HCT116 (cell line): ENCODE data around the gene RANBP3L.

Experiments
- MAX ChIP-seq: IDR thresholded peaks from 2 replicates; pipeline ENCODE4 v1.6.1; 2012
- TCF7L2 ChIP-seq: IDR thresholded peaks from 2 replicates; pipeline ENCODE4 v1.7.0; 2011; ENCODE audit warnings: borderline replicate concordance, inconsistent platforms; ENCODE audit not compliant: insufficient read depth, insufficient read length; ENCODE audit errors: extremely low read depth

DNA sequence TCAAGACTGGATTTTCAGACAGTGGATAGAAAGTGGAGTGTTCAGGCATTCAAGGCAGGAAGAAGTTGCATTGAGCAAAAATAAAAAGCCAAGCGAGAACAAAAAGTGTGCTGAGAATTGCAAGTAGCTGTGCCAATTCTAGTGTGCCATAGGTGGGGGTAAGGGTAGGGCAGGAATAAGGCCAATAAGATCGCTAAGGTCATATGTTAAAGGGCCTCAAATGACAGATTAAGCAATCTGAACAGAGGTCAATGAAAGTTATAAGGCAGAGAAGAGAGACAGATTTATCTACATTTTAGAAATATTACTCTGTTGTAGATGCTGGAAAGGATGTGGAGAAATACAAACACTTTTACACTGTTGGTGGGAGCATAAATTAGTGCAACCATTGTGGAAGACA is 96.4 kb downstream of the RANBP3L start:
- TF ChIP-seq TCF7L2, result no peak
- no peak for TF ChIP-seq MAX
